Fibroblast of peridontal ligament (primary cell): ENCODE data around the gene NFAT5.
"Not testable (repeated sequence)": the region's sequence is repeated elsewhere in the genome, so short reads cannot be mapped to it uniquely, and the experiment has no call there.

Source experiments
- DNase-seq: peaks from one replicate; pipeline ENCODE4 v3.0.0-alpha.2; 2010; ENCODE audit errors: extremely low read depth

The NFAT5 gene

GRCh38 chr16:69595127-69596036 is 29.6 kb downstream of the NFAT5 start:
- DNase-seq = peak; percentile 47

DNA sequence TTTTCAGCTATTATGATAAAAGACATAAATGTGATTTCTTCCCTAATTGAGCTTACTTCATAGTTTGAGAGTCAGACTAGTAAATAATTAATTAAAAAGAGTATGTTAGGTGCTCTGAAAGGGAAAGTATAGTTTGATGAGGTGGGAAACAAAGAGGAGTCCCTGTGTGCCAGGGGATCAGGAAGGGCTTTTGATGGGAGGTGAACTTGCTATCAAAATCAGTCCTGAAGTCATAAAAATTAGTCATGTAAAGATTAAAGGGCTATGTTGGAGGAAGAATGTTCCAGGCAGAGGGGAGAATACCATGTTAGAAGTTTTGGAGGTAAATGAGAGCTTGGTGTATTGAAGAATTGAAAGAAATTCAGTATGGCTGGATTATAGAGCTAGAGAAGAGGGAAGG is 31.0 kb downstream of the NFAT5 start:
- no peak for DNase-seq

DNA sequence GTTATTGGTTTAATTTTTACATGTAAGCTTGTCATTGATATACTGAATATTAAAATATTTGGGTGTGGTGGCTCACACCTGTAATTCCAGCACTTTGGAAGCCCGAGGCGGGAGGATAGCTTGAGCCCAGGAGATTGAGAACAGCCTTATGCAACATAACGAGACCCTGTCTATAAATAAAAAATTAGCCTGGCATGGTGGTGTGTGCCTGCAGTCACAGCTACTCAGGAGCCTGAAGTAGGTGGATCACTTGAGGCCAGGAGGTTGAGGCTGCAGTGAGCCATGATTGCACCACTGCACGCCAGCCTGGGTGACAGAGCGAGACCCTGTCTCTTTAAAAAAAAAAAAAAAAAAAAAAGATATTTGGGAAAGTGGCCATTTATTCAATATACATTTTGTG is 32.3 kb downstream of the NFAT5 start:
- DNase-seq = no peak

- no peak for DNase-seq
Measured at GRCh38 chr16:69599731-69600130, 34.0 kb downstream of the NFAT5 start.

DNA sequence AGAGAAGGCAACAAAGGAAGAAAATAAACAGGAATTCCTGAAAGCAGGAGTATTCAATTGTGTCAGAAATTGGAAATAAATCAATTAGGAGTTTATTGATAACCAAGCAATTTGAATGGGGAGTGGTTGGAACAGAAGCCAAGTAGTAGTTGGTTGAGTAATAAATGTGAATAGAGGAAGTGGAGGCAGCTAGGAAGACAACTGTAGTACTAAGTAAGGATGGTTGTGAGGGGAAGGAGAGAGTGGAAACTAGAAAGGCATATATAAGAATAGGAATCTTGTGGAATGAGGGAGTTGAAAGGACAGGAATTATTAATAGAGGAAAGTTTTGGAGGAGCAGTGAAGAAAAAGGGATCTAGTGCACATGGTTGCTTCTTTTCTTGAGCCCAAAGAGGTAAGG is 34.4 kb downstream of the NFAT5 start:
- no peak for DNase-seq

- no peak for DNase-seq
Measured at GRCh38 chr16:69601250-69601649, 35.5 kb downstream of the NFAT5 start.

DNA sequence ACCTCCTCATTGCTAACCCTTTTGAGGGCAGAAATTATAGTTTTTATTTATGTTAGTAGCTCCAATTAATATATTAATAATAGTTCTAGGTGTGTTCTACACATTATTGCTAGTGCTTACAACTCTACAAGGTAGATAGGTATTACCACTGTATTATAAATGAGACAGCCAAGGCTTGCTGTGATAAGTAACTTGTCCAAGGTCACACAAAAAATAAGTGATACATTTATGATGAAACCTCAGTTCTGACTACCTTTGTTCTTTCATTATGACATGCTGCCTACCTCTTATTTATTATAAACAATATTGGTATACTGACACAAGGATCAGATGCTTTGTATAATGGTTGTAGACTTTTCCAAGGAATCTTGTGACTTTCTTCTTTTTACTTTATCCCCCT is 41.2 kb downstream of the NFAT5 start:
- DNase-seq = no peak

- no peak for DNase-seq
Measured at GRCh38 chr16:69607674-69608073, 41.9 kb downstream of the NFAT5 start.

GRCh38 chr16:69610356-69610755 is 44.6 kb downstream of the NFAT5 start:
- no peak for DNase-seq

GRCh38 chr16:69611103-69611640 is 45.4 kb downstream of the NFAT5 start:
- DNase-seq = peak; percentile 37

DNA sequence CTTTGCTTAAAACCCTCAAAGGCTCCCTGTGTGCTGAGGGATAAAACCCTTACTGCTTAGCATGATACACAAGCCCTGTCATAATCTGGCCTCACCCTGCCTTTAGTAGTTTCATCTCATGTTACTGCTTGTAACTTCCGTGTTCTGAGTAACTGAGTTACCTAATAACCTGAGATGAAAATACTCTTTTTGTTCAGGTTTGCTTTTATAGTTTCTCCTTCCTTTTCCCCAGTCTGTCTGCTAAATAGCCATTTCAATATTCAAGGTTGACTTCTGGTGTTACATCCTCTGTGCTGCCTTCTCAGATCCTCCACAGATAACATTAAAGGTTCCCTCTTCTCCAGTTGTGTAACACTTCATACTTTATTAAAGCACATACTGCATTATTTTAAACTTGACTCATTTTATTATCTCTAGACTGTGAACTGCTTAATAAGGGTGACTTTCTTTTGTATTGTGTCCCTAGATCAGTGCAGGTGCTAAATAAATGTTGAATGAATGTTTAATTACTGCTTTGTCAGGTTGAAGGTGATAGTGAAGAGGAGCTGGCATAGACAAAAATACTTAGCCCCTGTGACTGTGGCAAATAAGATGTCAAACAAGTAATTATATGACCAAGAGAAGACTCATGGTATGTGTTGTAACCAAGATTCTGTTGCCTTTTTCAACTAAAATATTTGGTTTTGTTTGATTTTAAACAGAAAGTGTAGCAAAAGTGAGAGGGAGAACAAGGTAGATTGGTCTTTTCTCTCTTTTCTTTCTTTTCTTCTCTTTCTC is 47.8 kb downstream of the NFAT5 start:
- DNase-seq = peak; percentile 52

GRCh38 chr16:69615528-69615927 is 49.8 kb downstream of the NFAT5 start:
- DNase-seq = no peak

DNA sequence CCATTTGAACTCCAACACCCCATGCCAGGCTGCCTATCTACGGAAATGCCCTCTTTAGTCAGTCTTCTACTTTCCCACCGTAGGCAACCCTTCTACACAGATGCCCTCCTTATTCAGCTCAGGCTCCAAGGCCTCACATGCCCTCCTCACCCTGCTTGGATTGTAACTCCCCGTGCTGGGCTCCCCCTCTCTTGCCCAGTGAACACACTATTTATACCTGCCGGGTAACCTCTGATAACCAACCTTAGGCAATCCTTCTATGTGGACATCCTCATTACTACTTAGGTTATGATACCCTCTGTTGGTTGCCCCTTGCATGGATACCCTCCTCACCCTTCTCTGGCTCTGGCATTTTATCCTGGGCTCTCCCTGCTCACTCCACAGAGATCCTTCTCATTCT is 50.3 kb downstream of the NFAT5 start:
- DNase-seq = no peak

GRCh38 chr16:69618307-69618706 is 52.5 kb downstream of the NFAT5 start:
- DNase-seq = peak; percentile 71

DNA sequence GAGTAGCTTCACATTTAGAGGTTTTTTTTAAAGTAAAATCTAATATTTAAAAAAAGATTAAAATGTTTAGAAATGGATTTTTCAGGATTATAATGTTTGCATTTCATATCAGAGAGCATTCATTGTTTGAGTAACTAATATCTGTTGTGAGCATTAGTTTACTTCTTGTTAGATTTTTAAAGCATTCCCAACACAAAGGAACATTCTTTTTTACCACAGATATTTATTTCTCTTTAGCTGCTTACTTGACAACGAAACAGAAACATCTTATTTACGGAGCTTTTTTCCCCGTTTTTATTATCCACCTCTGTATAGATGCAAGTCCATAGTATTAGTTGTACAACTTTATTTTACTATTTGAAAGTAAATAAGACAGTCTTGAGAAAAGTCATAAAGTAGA is 53.0 kb downstream of the NFAT5 start:
- DNase-seq = no peak

- DNase-seq = no peak
Measured at GRCh38 chr16:69619514-69619913, 53.7 kb downstream of the NFAT5 start.

DNA sequence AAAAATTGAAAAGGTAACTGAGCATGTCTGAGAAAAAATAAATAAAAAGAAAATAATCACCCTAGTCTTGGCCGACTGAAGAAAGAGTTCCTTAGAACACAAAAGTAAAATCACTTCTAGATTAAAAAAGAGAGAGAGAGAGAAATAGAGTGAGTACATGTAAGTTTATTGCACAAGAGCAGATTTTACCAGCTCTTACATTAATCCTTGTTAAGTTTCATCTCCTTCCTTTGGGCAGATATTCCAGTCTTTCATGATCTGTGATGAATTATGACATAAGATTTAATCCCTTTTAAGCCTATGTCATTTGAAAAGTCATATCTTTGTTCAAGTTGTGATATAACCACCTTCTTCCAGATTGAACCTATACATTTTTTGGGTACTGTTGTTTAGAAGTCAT is 54.8 kb downstream of the NFAT5 start:
- peak; percentile 45 for DNase-seq

DNA sequence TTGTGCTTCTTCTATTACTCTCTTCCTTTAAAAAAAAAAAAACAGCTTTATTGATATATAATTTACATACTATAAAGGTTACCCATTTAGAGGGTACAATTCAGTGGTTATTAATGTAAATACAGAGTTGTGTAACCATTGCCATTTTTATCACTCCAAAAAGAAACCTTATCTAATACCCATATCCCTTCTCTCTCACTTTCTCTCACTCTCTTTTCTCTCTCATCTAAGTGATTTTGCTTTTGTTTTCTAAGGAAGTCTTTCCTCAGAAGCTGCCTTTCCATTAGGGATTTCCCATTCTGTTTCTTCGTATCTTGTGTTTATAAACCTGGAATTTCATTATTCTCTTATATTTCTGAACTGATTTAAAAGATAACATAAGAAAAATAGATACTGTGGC is 55.5 kb downstream of the NFAT5 start:
- DNase-seq = no peak

GRCh38 chr16:69626256-69626655 is 60.5 kb downstream of the NFAT5 start:
- DNase-seq = peak; percentile 56

- DNase-seq = no peak
Measured at GRCh38 chr16:69632828-69633227, 67.1 kb downstream of the NFAT5 start.

DNA sequence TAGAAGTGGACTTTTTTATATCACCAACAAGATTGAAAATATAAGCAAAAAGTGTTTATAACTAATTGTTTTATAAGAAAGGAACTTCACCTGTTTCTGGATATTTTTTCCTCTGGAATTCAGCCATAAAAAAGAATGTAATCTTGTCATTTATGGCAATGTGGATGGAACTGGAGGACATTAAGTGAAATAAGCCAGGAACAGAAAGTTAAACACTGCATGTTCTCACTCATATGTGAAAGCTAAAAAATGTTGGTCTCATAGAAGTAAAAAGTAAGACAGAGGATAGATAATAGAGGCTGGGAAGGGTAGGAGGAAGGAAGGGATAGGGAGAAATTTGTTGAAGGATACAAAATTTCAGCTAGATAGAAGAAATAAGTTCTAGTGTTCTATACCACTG is 67.6 kb downstream of the NFAT5 start:
- no peak for DNase-seq

DNA sequence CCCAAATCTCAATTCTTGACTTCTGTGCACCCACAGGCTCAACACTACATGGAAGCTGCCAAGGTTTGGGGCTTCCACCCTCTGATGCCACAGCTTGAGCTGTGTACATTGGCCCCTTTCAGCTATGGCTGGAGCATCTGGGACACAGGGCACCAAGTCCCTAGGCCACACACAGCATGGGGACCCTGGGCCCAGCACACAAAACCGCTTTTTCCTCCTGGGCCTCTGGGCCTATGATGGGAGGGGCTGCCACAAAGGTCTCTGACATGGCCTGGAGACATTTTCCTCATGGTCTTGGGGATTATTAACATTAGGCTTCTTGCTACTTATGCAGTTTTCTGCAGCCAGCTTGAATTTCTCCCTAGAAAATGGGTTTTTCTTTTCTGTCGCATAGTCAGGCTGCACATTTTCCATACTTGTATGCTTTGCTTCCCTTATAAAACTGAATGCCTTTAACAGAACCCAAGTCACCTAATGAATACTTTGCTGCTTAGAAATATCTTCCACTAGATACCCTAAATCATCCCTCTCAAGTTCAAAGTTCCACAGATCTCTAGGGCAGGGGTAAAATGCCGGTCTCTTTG is 70.9 kb downstream of the NFAT5 start:
- DNase-seq = not testable (repeated sequence)
